Stimulated activated naive CD8-positive, alpha-beta T cell treated with anti-CD3 and anti-CD28 coated beads, Interleukin-15, Interleukin-2, amounts not matched to agents 100 ng/mL and 50 ng/mL, for 24 hours (primary cell): ENCODE measurements around the gene RNF14.
A peak's percentile ranks its signal among the peaks of the same experiment; 100 is the strongest.
"Not testable (repeated sequence)": the region's sequence is repeated elsewhere in the genome, so short reads cannot be mapped to it uniquely, and the experiment has no call there.

Experiments
- H3K27ac Mint-ChIP-seq: one replicate; pipeline ENCODE4 v1.8.0; 2021; ENCODE audit warnings: mild to moderate bottlenecking, mixed read lengths
- H3K27me3 Mint-ChIP-seq: one replicate; pipeline ENCODE4 v1.8.0; 2021; ENCODE audit warnings: mixed read lengths
- H3K36me3 Mint-ChIP-seq: one replicate; pipeline ENCODE4 v1.8.0; 2021; ENCODE audit warnings: low read depth, mixed read lengths
- H3K4me1 Mint-ChIP-seq: one replicate; pipeline ENCODE4 v1.8.0; 2021; ENCODE audit warnings: low read depth, mixed read lengths
- H3K4me3 Mint-ChIP-seq: one replicate; pipeline ENCODE4 v1.8.0; 2021; ENCODE audit warnings: mild to moderate bottlenecking, mixed read lengths
- H3K9me3 Mint-ChIP-seq: one replicate; pipeline ENCODE4 v1.8.0; 2021; ENCODE audit warnings: mixed read lengths

RNF14 gene

GRCh38 chr5:141968914-141969608, at the start of gene RNF14:
TSS of gene RNF14 (plus strand) at chr5:141969105. CDS start at chr5:141973589, 4,484 bp downstream.
- Mint-ChIP-seq H3K36me3 (peaks cover 23% of the 10 kb centered on the region), H3K27ac (peak within 1 kb of the TSS; percentile 93), H3K27me3 (no peaks in the 10 kb centered on the region), H3K9me3 (no peaks in the 10 kb centered on the region), H3K4me1 (peaks cover 44% of the 10 kb centered on the region), H3K4me3 (peak within 1 kb of the TSS; percentile 96)

- H3K27ac Mint-ChIP-seq, result no peak overlapping the region
- H3K36me3 Mint-ChIP-seq, result peaks cover 7% of the 10 kb centered on the region
Measured at GRCh38 chr5:141919218-141920119, 49.4 kb upstream of the RNF14 start.

GRCh38 chr5:141920771-141921170, 48.1 kb upstream of the RNF14 start:
- no peaks in the 10 kb centered on the region for H3K9me3 Mint-ChIP-seq
- peaks cover 6% of the 10 kb centered on the region for H3K27me3 Mint-ChIP-seq
- peaks cover 21% of the 10 kb centered on the region for H3K4me1 Mint-ChIP-seq
- H3K4me3 Mint-ChIP-seq, result no peak overlapping the region
- H3K27ac Mint-ChIP-seq, result no peak overlapping the region
- peaks cover 13% of the 10 kb centered on the region for H3K36me3 Mint-ChIP-seq

More at GRCh38 chr5:141919218-141920119, 49.4 kb upstream of the RNF14 start:
- no peaks in the 10 kb centered on the region for H3K9me3 Mint-ChIP-seq
- H3K4me1 Mint-ChIP-seq, result peaks cover 15% of the 10 kb centered on the region
- peaks cover 14% of the 10 kb centered on the region for H3K27me3 Mint-ChIP-seq
- H3K4me3 Mint-ChIP-seq, result no peak overlapping the region

- H3K4me3 Mint-ChIP-seq, result peak overlapping the region; percentile 91
- H3K36me3 Mint-ChIP-seq, result peaks cover 29% of the 10 kb centered on the region
- peak overlapping the region; percentile 90 for H3K27ac Mint-ChIP-seq
- not testable (repeated sequence) for H3K27me3 Mint-ChIP-seq, H3K9me3 Mint-ChIP-seq
- peaks cover 21% of the 10 kb centered on the region for H3K4me1 Mint-ChIP-seq
Measured at GRCh38 chr5:141922827-141923447, 46.0 kb upstream of the RNF14 start.

GRCh38 chr5:141923448-141924313, 45.2 kb upstream of the RNF14 start, which contains the start of gene DELE1:
TSS of gene DELE1 (plus strand) at chr5:141923871. CDS start at chr5:141923942, 71 bp downstream.
- H3K27me3 Mint-ChIP-seq, result no peaks in the 10 kb centered on the region

GRCh38 chr5:141926434-141926833, 42.5 kb upstream of the RNF14 start:
- Mint-ChIP-seq H3K4me3 (no peak overlapping the region), H3K4me1 (peaks cover 21% of the 10 kb centered on the region), H3K27ac (no peak overlapping the region), H3K36me3 (peaks cover 59% of the 10 kb centered on the region), H3K27me3 (no peaks in the 10 kb centered on the region), H3K9me3 (no peaks in the 10 kb centered on the region)

More at GRCh38 chr5:141923448-141924313, 45.2 kb upstream of the RNF14 start, which contains the start of gene DELE1:
- H3K4me3 Mint-ChIP-seq, result peak within 1 kb of the TSS; percentile 91
- peaks cover 21% of the 10 kb centered on the region for H3K4me1 Mint-ChIP-seq
- peaks cover 36% of the 10 kb centered on the region for H3K36me3 Mint-ChIP-seq
- H3K9me3 Mint-ChIP-seq, result no peaks in the 10 kb centered on the region
- H3K27ac Mint-ChIP-seq, result peak within 1 kb of the TSS; percentile 90

GRCh38 chr5:141928051-141928450, 40.9 kb upstream of the RNF14 start:
- Mint-ChIP-seq H3K27ac (no peak overlapping the region), H3K27me3 (no peaks in the 10 kb centered on the region), H3K36me3 (peaks cover 72% of the 10 kb centered on the region), H3K4me3 (no peak overlapping the region), H3K9me3 (no peaks in the 10 kb centered on the region), H3K4me1 (peaks cover 17% of the 10 kb centered on the region)

- Mint-ChIP-seq H3K27me3 (no peaks in the 10 kb centered on the region), H3K36me3 (peaks cover 66% of the 10 kb centered on the region), H3K4me1 (peaks cover 8% of the 10 kb centered on the region), H3K27ac (no peak overlapping the region), H3K4me3 (no peak overlapping the region), H3K9me3 (no peaks in the 10 kb centered on the region)
Measured at GRCh38 chr5:141929398-141930058, 39.4 kb upstream of the RNF14 start.

- no peaks in the 10 kb centered on the region for H3K4me1 Mint-ChIP-seq
- peaks cover 67% of the 10 kb centered on the region for H3K36me3 Mint-ChIP-seq
- H3K27me3 Mint-ChIP-seq, result no peaks in the 10 kb centered on the region
- H3K9me3 Mint-ChIP-seq, result no peaks in the 10 kb centered on the region
- no peak overlapping the region for H3K27ac Mint-ChIP-seq
- no peak overlapping the region for H3K4me3 Mint-ChIP-seq
Measured at GRCh38 chr5:141931694-141932093, 37.2 kb upstream of the RNF14 start.

GRCh38 chr5:141933151-141933550, 35.8 kb upstream of the RNF14 start:
- Mint-ChIP-seq H3K4me3 (no peak overlapping the region), H3K27ac (no peak overlapping the region), H3K36me3 (peaks cover 58% of the 10 kb centered on the region), H3K9me3 (no peaks in the 10 kb centered on the region), H3K27me3 (no peaks in the 10 kb centered on the region), H3K4me1 (no peaks in the 10 kb centered on the region)

- no peak overlapping the region for H3K4me3 Mint-ChIP-seq
- peaks cover 56% of the 10 kb centered on the region for H3K36me3 Mint-ChIP-seq
- no peaks in the 10 kb centered on the region for H3K27me3 Mint-ChIP-seq
- H3K4me1 Mint-ChIP-seq, result no peaks in the 10 kb centered on the region
- no peak overlapping the region for H3K27ac Mint-ChIP-seq
- H3K9me3 Mint-ChIP-seq, result no peaks in the 10 kb centered on the region
Measured at GRCh38 chr5:141934099-141934844, 34.6 kb upstream of the RNF14 start.

GRCh38 chr5:141935538-141935937, 33.4 kb upstream of the RNF14 start:
- no peaks in the 10 kb centered on the region for H3K9me3 Mint-ChIP-seq
- H3K4me1 Mint-ChIP-seq, result no peaks in the 10 kb centered on the region
- no peaks in the 10 kb centered on the region for H3K27me3 Mint-ChIP-seq
- peaks cover 54% of the 10 kb centered on the region for H3K36me3 Mint-ChIP-seq
- H3K4me3 Mint-ChIP-seq, result no peak overlapping the region
- H3K27ac Mint-ChIP-seq, result no peak overlapping the region

- Mint-ChIP-seq H3K27me3 (no peaks in the 10 kb centered on the region), H3K4me3 (no peak overlapping the region), H3K36me3 (peaks cover 28% of the 10 kb centered on the region), H3K4me1 (peaks cover 4% of the 10 kb centered on the region), H3K9me3 (no peaks in the 10 kb centered on the region), H3K27ac (peak overlapping the region; percentile 61)
Measured at GRCh38 chr5:141940695-141941271, 28.1 kb upstream of the RNF14 start.
